NB4 (cell line): Measurements from ENCODE around the gene SESTD1.

ENCODE experiments used
- CTCF ChIP-seq: IDR thresholded peaks from one replicate; pipeline ENCODE4 v1.5.1; 2012; ENCODE audit warnings: low read depth, low read length
- MYC ChIP-seq: IDR thresholded peaks from 2 replicates; pipeline ENCODE4 v1.6.1; 2011; ENCODE audit warnings: low read depth, low read length
- POLR2A ChIP-seq: IDR thresholded peaks from 2 replicates; pipeline ENCODE4 v1.6.1; 2011; ENCODE audit warnings: mild to moderate bottlenecking; ENCODE audit not compliant: insufficient read length; ENCODE audit errors: extremely low read depth
- TF ChIP-seq, protein P1 (sequence below): IDR thresholded peaks from 2 replicates; pipeline ENCODE4 v1.6.1; 2011; ENCODE audit warnings: low read depth, low read length

- TF ChIP-seq CTCF (no peak), POLR2A (no peak), MYC (no peak)
- TF ChIP-seq, protein P1, sequence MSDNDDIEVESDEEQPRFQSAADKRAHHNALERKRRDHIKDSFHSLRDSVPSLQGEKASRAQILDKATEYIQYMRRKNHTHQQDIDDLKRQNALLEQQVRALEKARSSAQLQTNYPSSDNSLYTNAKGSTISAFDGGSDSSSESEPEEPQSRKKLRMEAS: no peak
Observed at GRCh38 chr2:179082697-179083096, 181.9 kb downstream of the SESTD1 start.
